ENCODE measurements around the gene GPR179.

Gene GPR179

GRCh38 chr17:38343608-38344419 lies at the start of gene GPR179:
Gene GPR179, minus strand, starts transcription at chr17:38343956. Its CDS starts 167 bp downstream, at chr17:38343789.
- intact Hi-C loops (cut with DNase I), result no loop called here
- peak in 4 of 42 donors; percentile 13 to 47 (median 32) for DNase-seq

GRCh38 chr17:38379448-38379847 lies 35.7 kb upstream of the GPR179 start:
- intact Hi-C loops (cut with DNase I), result no loop called here
- DNase-seq, result no peak

- intact Hi-C loops (cut with DNase I), result no loop called here
- no peak for DNase-seq
Observed at GRCh38 chr17:38369124-38369886, 25.5 kb upstream of the GPR179 start.

- DNase-seq, result peak in 31 of 42 donors; percentile 29 to 81 (median 51)
- intact Hi-C loops (cut with DNase I), result no loop called here
Observed at GRCh38 chr17:38364741-38365140, 21.0 kb upstream of the GPR179 start.

GRCh38 chr17:38363016-38363415 lies 19.3 kb upstream of the GPR179 start:
- intact Hi-C loops (cut with DNase I), result no loop called here
- no peak for DNase-seq

GRCh38 chr17:38361694-38362465 lies 18.1 kb upstream of the GPR179 start:
- DNase-seq, result peak in 1 of 42 donors; percentile 41
- intact Hi-C loops (cut with DNase I), result no loop called here

GRCh38 chr17:38358586-38359513 lies 15.1 kb upstream of the GPR179 start:
- DNase-seq, result peak in 3 of 42 donors; percentile 18 to 33 (median 33)
- intact Hi-C loops (cut with DNase I), result no loop called here

- DNase-seq, result no peak
- intact Hi-C loops (cut with DNase I), result no loop called here
Observed at GRCh38 chr17:38357486-38358123, 13.8 kb upstream of the GPR179 start.

GRCh38 chr17:38355251-38355650 lies 11.5 kb upstream of the GPR179 start:
- intact Hi-C loops (cut with DNase I), result no loop called here
- no peak for DNase-seq

GRCh38 chr17:38354466-38354865 lies 10.7 kb upstream of the GPR179 start:
- intact Hi-C loops (cut with DNase I), result loop anchor here (5.0 kb wide), 1 partner anchor 58 kb away; no protein-coding TSS in a partner anchor
- peak in 5 of 42 donors; percentile 29 to 54 (median 37) for DNase-seq

GRCh38 chr17:38353668-38354067 lies 9.9 kb upstream of the GPR179 start:
- no peak for DNase-seq
- intact Hi-C loops (cut with DNase I), result loop anchor here (5.0 kb wide), 1 partner anchor 59 kb away; no protein-coding TSS in a partner anchor

- intact Hi-C loops (cut with DNase I), result loop anchor here (5.0 kb wide), 1 partner anchor 59 kb away; no protein-coding TSS in a partner anchor
Observed at GRCh38 chr17:38353086-38353604, 9.4 kb upstream of the GPR179 start.

GRCh38 chr17:38352245-38353085 lies 8.7 kb upstream of the GPR179 start:
- peak in 34 of 42 donors; percentile 13 to 65 (median 41) for DNase-seq
- intact Hi-C loops (cut with DNase I), result loop anchor here (5.0 kb wide), 1 partner anchor 60 kb away; no protein-coding TSS in a partner anchor

More at GRCh38 chr17:38353086-38353604, 9.4 kb upstream of the GPR179 start:
- DNase-seq, result no peak

GRCh38 chr17:38351412-38352222 lies 7.9 kb upstream of the GPR179 start, which contains the start of gene SOCS7:
Gene SOCS7, plus strand, starts transcription at chr17:38351844. Its CDS starts 209 bp downstream, at chr17:38352053.
- intact Hi-C loops (cut with DNase I), result loop anchor here (5.0 kb wide), 1 partner anchor 61 kb away; no protein-coding TSS in a partner anchor
- peak; percentile 76 to 98 (median 94) for DNase-seq

- peak in 18 of 42 donors; percentile 12 to 77 (median 37) for DNase-seq
- intact Hi-C loops (cut with DNase I), result loop anchor here (5.0 kb wide), 1 partner anchor 62 kb away; no protein-coding TSS in a partner anchor
Observed at GRCh38 chr17:38350035-38350434, 6.3 kb upstream of the GPR179 start.
